CD4-positive, alpha-beta T cell treated with Interleukin-4 for 1 hour (primary cell): ENCODE results near the gene KCNE1.

ENCODE experiments used
- DNase-seq, 2 donors: peaks; one replicate each; pipeline ENCODE4 v3.0.0-alpha.2; 2020 to 2022

The KCNE1 gene

DNA sequence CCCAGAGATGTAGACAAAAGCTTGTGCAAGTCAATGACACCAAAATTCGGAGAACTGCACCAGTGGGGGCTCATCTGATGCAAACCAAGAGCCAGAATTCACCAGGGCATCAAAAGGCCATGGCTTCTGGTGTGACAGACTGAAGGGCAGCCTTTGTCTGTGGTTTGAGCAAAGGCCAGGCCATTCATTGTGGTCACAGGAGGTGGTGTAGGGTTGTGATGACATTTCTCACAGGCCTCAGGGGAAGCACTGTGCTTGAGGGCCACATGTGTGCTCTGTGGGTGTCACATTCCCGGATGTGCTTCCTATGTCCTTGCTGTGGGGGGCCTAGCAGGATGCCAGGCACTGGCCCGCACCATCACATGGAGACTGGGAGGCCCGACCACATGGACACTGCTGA, 22.5 kb upstream of the KCNE1 start:
- DNase-seq, result peak in 1 of 2 donors; percentile 41

- no peak for DNase-seq
Measured at GRCh38 chr21:34533938-34534337, 21.9 kb upstream of the KCNE1 start.

DNA sequence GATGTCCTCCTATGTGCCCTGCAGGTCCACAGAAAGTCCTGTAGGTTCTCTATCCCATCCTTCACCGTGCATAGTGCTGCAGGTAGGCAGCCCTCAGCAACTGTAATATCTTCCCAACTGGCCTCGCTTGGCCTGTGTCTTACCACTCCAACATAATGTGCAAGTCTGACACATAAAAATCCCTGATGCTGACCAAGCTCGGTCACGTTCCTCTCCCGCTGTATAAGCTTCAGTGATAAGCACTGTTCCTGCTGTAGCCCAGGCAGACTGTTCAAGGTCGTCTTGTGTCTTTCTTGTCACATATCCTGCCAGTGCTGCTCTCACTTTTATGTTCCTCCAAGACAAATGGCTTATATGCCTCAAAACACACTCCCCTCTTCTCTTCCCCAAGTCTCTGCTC, 19.4 kb upstream of the KCNE1 start:
- no peak for DNase-seq

DNA sequence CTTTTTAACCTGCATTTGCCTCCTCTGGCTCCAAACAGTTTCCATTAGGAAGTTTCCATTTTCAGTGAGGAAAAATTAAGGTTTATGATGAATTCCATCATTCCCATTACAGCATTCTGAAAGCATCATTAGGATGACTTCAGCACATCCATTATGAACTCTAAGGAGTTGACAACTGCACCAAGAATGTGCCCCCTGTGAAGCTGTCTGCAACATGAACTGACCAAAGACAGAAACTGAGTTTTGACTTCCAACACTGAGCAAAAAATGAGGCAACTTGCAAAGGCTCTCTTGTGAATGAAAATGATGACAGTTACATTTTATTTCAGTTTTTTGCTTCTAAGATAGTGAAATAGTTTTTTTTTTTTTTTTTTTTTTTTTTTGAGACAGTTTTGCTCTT, 18.3 kb upstream of the KCNE1 start:
- DNase-seq, result no peak

DNA sequence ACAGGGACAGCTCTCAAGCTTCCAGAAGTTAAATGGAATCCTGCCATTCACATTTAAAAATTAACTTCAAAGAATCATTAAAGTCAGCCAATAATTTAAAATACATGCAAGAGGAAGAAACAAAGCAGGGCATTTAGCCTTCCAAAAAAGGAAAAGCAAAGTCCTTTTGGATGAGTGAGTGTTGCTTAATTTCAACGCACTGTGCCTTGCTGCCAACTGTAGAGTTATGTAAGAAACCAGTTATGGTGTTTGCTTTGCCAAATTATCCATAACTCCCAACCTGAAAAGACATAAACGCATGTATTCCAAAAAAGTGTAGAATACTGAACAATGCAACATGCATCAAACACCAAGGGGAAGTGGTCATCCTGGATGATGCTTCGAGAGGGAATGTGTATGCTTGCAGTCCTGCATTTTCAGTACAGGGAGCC, 16.1 kb upstream of the KCNE1 start:
- no peak for DNase-seq

DNA sequence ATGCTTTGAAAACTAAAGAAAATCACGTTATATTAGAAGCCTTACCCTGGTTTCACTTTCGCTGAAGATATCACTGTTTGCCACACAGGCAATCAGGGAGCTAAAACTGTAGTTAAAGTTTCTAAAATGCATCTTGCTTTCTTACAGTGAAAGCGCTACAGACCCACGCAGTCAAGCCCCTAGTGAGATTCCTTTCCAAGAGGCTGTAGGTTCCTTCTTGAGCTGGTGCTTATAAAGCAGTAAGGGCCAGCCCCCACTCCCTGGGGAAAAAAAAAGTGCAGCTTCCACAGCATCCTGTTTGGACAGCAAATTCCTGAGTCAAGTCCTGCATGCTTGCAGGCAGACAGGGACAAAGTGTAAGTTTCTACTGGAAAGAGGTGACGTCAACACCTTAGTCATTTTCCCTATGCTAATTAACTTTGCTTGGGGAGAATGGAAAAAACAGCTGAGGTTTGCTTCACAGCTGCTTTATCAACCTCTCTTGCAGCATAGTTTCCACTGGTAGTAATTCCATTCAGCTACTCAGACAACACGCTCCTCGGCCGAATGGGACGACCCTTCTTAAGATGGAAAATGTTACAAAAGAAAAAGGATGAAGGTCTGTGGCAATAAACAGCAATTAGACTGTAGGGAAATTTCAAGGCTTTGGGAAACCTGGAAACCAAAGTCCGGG, 14.7 kb upstream of the KCNE1 start:
- peak in 1 of 2 donors; percentile 11 for DNase-seq

GRCh38 chr21:34526241-34526617, 14.2 kb upstream of the KCNE1 start:
- no peak for DNase-seq

GRCh38 chr21:34524646-34525601, 12.9 kb upstream of the KCNE1 start:
- DNase-seq, result no peak

GRCh38 chr21:34523019-34523555, 11.1 kb upstream of the KCNE1 start:
- no peak for DNase-seq

DNA sequence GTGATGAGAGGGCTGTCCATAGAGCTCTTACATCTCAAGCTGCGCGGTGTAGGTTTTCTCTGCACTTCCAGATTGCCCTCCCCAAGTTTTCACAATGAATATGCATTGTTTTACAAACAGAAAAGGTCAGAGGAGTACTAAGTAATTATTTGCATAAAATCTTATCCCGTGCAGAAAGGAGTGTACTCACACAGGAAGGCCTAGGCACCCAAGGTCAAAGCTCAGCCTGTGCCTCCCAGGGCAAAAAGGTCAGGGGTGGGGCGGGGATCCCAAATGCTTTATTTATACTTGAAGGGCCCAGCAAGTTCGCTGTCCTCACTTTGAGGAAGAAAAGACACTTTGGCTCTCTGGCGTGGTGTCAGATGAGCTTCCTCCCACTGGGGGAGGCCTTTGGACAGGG, 10.3 kb upstream of the KCNE1 start:
- DNase-seq, result peak in 1 of 2 donors; percentile 22

GRCh38 chr21:34521561-34521960, 9.6 kb upstream of the KCNE1 start:
- no peak for DNase-seq

- DNase-seq, result peak in 1 of 2 donors; percentile 28
Measured at GRCh38 chr21:34520764-34521508, 8.9 kb upstream of the KCNE1 start.

- no peak for DNase-seq
Measured at GRCh38 chr21:34520281-34520680, 8.3 kb upstream of the KCNE1 start.

DNA sequence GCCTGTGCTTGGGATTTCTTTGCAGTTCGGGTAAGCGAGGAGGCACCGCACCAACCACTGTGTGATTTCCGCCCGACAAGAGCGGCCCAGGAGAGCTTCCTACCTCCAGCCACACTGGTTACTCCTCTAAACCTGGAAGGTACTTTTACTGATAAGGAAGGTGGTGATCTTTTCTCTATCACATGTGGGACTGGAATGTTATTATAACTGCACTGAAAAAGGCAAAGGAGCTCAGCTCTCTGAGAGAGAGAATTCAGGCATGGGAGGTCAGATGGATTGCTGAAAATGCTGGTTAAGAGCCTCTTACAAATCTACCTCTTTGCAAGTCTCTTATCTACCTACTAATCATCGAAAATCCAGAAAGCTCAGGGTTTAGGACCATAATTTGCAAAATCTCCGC, 7.7 kb upstream of the KCNE1 start:
- no peak for DNase-seq

GRCh38 chr21:34519016-34519415, 7.0 kb upstream of the KCNE1 start:
- no peak for DNase-seq

GRCh38 chr21:34518301-34518700, 6.3 kb upstream of the KCNE1 start:
- no peak for DNase-seq

DNA sequence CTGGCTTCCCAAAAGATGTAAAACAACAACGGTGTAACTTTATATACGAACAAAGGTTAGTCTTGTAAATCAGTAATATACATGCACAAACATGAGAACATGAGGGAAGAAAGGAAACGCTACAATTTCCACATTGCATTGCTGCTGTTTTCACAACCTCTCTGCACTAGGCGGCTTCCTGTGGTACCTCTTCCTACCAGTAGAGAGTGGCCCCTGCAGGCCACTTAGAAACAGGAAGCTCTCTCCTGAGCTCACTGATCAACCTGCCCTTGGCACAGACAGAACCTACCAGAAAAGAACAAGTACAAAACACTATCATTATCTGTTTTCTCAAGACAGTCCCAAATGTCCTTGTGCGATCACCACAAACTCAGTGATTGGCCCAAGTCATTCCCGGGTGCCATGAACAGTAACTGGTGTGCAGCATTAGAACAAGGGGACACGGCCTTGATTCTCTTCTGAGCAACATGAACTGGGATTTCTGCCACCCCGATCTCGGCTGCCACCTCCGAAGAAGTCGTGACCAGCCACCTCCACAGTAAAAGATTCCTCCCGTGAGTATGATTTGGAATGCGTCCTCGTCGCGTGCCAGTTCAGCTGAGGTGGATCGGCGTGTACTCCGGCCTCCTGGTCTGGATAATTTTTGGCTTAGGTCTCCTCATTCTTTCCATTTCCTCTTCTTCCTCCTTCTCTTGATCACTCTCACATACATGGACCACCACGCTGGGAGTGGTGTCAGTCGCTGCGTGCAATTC, 5.7 kb upstream of the KCNE1 start:
- peak in 1 of 2 donors; percentile 56 for DNase-seq

DNA sequence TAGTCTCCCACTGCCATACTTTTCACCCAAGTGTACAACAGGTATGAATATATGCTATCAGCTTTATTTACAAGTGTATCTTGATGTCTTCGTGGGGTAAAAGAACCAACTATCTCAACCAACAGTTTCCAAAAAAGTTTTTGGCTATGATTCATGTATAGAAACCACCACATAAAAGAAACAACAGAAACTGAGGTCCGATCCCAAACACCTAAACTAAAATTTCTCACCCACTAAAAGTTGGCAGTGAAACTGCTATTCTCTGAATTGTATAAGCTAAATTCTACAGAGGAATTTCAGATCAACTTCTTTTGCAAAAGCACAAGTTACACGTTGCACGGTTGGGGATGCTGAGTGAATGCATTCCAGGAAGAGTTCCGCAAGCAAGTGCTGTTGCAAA, 5.0 kb upstream of the KCNE1 start:
- DNase-seq, result no peak

DNA sequence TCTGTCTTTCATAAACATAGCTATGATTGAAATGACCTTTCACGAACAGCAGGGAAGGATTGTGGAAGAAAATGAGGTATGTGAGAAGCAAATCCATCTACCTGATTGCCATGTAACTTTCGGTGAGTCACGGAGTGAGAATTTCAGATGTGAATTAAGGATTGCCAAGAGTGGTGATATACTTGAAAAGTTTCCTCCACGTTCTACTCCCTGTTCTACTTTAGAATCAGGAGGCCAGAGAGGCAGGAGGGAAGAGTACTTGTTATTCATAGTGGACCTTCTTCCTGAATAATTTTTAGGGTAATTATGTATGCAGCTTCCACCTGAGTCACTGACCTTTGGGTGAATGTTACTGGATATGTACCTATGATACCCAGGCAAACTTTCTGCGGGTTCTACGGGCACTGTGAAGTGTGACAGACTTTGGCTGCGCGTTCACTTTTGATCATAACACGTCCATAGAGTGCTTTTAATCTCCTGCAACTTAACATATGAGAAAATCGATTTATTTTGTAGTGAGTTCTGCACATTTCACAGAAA, 2.6 kb upstream of the KCNE1 start:
- DNase-seq, result no peak

- peak in 1 of 2 donors; percentile 42 for DNase-seq
Measured at GRCh38 chr21:34513129-34513675, 1.2 kb upstream of the KCNE1 start.

- no peak for DNase-seq
Measured at GRCh38 chr21:34511181-34511580, 829 bp downstream of the KCNE1 start.
